Measurements from ENCODE around the gene NRDE2.

The NRDE2 gene

GRCh38 chr14:90301668-90302090, 30.1 kb downstream of the NRDE2 start:
- intact Hi-C loops (cut with DNase I; ENCODE audit: low total_unique reads) = loop anchor here (5.0 to 10.0 kb wide), 4 partner anchors 93 to 456 kb away; partner anchors contain the start of gene CALM1
- H3K4me3 ChIP-seq = no peak overlapping the region
- peak; percentile 51 to 54 for TF ChIP-seq CTCF (IDR thresholded peaks at IDR 0.05)
- peaks cover 10 to 70% (median 19%) of the 10 kb centered on the region in 3 donors for H3K36me3 ChIP-seq
- no peaks in the 10 kb centered on the region for H3K9me3 ChIP-seq
- H3K27me3 ChIP-seq = no peaks in the 10 kb centered on the region
- no peak for DNase-seq
- peaks cover 0 to 25% (median 10%) of the 10 kb centered on the region in 4 donors for H3K4me1 ChIP-seq
- peak overlapping the region; percentile 65 to 70 for H3K27ac ChIP-seq

DNA sequence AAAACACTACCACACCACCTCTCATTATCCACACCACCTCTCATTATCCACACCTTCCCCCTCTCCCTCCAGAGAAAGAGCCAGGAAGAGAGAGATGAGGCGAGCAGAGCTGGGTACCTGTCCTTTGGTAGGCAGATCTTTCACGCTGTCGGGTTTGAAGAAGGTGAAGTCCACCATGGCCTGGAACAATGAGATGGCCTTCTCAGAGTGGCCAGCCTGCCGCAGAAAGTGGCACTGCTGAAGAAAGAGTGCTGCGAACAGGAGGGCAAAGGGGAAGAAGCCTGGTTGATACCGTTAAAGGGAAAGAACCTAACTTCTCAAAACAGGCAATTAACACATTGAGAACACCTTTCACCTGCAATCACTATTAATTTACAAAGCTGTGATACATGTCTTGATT, 30.6 kb downstream of the NRDE2 start:
- Histone ChIP-seq H3K4me3 (no peak overlapping the region), H3K27me3 (no peaks in the 10 kb centered on the region), H3K4me1 (peaks cover 0 to 30% (median 10%) of the 10 kb centered on the region in 4 donors), H3K9me3 (no peaks in the 10 kb centered on the region), H3K27ac (peak overlapping the region; percentile 65 to 70), H3K36me3 (peaks cover 11 to 75% (median 23%) of the 10 kb centered on the region in 3 donors)
- intact Hi-C loops (cut with DNase I; ENCODE audit: low total_unique reads) = loop anchor here (5.0 to 10.0 kb wide), 4 partner anchors 94 to 456 kb away; partner anchors contain the start of gene CALM1
- TF ChIP-seq CTCF (IDR thresholded peaks at IDR 0.05) = no peak
- no peak for DNase-seq

DNA sequence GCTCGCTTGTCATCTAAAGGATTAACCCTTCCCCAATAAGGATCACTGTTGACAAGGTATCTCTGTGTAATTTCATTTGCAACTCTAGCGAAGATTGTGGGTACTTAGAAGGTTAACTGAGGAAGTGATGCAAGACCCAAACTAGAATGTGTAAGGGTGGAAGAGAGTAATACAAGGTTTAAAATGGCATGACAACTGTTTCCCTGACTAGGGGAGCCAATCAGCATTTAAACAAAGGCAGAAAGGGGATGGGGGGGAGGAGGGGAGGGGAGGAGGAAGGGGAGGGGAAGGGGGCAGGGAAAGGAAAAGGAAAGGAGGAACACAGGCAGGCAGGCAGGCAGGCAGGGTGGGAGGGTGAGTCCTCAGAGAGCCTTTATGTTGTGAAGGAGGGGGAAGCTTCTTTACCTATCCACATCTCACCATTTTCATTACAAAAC, 31.1 kb downstream of the NRDE2 start:
- no peaks in the 10 kb centered on the region for H3K27me3 ChIP-seq
- H3K36me3 ChIP-seq = peaks cover 11 to 76% (median 21%) of the 10 kb centered on the region in 3 donors
- DNase-seq = no peak
- no peaks in the 10 kb centered on the region for H3K9me3 ChIP-seq
- peaks cover 0 to 35% (median 10%) of the 10 kb centered on the region in 4 donors for H3K4me1 ChIP-seq
- peak overlapping the region; percentile 65 to 70 for H3K27ac ChIP-seq
- intact Hi-C loops (cut with DNase I; ENCODE audit: low total_unique reads) = loop anchor here (5.0 to 10.0 kb wide), 4 partner anchors 94 to 457 kb away; partner anchors contain the start of gene CALM1
- H3K4me3 ChIP-seq = no peak overlapping the region
- TF ChIP-seq CTCF (IDR thresholded peaks at IDR 0.05) = no peak

DNA sequence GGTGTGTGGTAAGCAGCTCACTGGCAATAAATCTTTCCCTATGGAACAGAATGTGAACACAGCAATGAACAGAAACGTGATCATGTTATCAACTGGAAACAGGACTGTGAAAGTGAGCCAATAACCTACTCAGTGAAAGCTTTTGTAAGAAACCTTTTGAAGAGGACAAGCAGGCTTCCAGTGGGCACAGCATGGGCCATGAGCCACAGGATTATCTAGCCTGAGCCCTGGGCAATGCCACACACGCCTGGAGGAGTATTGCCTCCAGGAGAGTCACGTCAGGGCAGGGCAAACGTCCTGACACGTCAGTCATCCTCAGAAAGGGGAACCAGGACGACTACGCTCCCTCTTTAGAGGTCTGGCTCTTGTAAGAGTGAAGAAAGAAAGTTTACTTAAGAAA, 32.3 kb downstream of the NRDE2 start:
- TF ChIP-seq CTCF (IDR thresholded peaks at IDR 0.05) = no peak
- no peaks in the 10 kb centered on the region for H3K27me3 ChIP-seq
- peaks cover 12 to 70% (median 25%) of the 10 kb centered on the region in 3 donors for H3K36me3 ChIP-seq

DNA sequence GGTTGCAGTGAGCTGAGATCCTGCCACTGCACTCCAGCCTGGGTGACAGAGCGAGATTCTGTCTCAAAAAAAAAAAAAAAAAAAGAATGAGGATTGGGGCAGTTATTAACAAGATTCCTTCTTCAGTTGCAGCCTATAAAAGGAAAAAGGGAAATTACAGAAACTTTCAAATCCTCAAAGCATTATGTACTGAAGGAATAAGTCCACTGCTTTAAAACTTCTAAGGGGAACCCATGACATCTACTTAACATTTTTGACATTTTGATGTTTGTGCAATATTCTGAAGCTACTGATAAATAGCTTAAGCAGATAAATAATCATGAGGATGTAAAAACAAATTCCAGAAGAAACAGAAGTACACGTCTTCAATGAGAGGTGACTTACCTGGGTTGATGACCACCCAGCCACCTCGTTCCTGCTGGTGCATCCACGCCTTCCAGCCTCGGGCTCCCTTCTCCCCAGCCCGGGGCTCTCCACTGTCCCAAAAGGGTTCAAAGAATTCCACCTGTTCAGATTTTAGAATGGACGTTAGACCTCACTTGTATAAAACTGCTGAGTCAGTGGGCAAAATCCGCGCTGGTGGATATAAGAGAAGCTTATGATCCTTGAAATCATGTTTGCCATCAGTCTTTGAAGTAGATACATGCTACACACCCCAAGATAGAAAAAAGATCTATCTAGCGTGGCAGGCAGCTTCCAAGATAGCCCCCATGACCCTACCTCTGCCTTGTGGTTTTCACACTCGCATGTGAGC, 33.7 kb downstream of the NRDE2 start:
- intact Hi-C loops (cut with DNase I; ENCODE audit: low total_unique reads) = no loop called here
- Histone ChIP-seq H3K27ac (no peak overlapping the region), H3K27me3 (no peaks in the 10 kb centered on the region), H3K9me3 (no peaks in the 10 kb centered on the region), H3K36me3 (peaks cover 17 to 67% (median 19%) of the 10 kb centered on the region in 3 donors), H3K4me3 (no peak overlapping the region), H3K4me1 (peaks cover 0 to 38% (median 10%) of the 10 kb centered on the region in 4 donors)
- TF ChIP-seq CTCF (IDR thresholded peaks at IDR 0.05) = no peak
- no peak for DNase-seq

More for the DNA sequence above, 32.3 kb downstream of the NRDE2 start:
- Histone ChIP-seq H3K4me3 (no peak overlapping the region), H3K9me3 (no peaks in the 10 kb centered on the region), H3K4me1 (peaks cover 0 to 38% (median 10%) of the 10 kb centered on the region in 4 donors), H3K27ac (no peak overlapping the region)
- intact Hi-C loops (cut with DNase I; ENCODE audit: low total_unique reads) = no loop called here
- DNase-seq = no peak

All from tibial artery (tissue), 4 donors.